ENCODE measurements around the gene ATXN7L3B.
A peak's percentile ranks its signal among the peaks of the same experiment; 100 is the strongest.
"Not testable (repeated sequence)": the region's sequence is repeated elsewhere in the genome, so short reads cannot be mapped to it uniquely, and the experiment has no call there.

The ATXN7L3B gene, protein sequence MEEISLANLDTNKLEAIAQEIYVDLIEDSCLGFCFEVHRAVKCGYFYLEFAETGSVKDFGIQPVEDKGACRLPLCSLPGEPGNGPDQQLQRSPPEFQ

DNA sequence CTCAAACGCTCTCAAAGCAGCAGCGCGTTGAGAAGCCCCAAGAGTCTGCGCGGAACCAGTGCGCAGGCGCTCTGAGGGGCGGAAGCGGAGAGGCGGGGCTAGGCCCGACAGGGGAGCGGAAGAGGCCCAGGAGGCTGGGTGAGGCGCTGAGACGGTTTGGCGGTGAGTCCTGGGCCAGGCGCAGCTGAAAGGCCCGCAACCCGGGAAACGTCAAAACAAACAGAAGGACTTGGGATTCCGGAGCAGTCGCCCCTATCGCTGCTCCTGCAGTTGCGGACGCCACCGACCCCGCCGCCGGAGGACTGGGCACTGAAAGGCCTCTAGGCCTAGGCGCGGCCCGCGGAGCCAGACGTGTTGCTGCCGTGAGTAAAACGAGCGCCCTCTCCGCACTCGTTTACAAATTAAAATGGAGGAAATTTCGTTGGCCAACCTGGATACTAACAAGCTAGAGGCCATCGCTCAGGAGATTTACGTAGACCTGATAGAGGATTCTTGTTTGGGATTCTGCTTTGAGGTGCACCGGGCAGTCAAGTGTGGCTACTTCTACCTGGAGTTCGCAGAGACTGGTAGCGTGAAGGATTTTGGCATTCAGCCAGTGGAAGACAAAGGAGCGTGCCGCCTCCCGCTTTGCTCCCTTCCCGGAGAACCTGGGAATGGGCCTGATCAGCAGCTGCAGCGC, at the start of gene ATXN7L3B:
TSS of gene ATXN7L3B (plus strand) at position 129 of the 679 bp plus-strand sequence. CDS start at position 407, 278 bp downstream.
- Histone ChIP-seq H3K27me3 (ENCODE audit: control insufficient read depth, insufficient read depth, low read length) (no peaks in the 10 kb centered on the region), H3K4me3 (ENCODE audit: low read length) (peak within 1 kb of the TSS; percentile 81), H3K27ac (ENCODE audit: low read length) (peak within 1 kb of the TSS; percentile 89), H3K36me3 (ENCODE audit: control insufficient read depth, low read depth, low read length) (peaks cover 3% of the 10 kb centered on the region), H3K9me3 (ENCODE audit: control insufficient read depth, low read depth, low read length) (no peaks in the 10 kb centered on the region), H3K9ac (ENCODE audit: low read length) (peak within 1 kb of the TSS; percentile 94), H3K4me1 (ENCODE audit: control insufficient read depth, low read depth, low read length) (peaks cover 43% of the 10 kb centered on the region)

DNA sequence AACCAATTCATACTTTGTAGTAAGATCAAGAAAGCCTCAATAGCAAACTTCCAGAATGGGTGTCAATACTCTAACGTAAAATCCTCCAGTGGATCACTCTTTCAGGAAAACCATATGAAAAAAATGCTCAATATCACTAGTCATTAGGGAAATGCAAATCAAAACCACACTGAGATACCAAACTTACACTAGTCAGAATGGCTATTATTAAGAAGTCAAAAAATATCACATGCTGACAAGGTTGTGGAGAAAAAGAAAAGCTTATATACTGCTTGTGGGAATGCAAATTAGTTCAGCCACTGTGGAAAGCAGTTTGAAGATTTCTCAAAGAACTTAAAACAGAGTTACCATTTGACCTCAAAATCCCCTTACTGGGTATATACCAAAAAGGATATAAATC, 49.5 kb upstream of the ATXN7L3B start:
- Histone ChIP-seq H3K9me3 (ENCODE audit: control insufficient read depth, low read depth, low read length) (no peaks in the 10 kb centered on the region), H3K27me3 (ENCODE audit: control insufficient read depth, insufficient read depth, low read length) (no peaks in the 10 kb centered on the region), H3K27ac (ENCODE audit: low read length) (no peak overlapping the region), H3K9ac (ENCODE audit: low read length) (no peak overlapping the region), H3K4me3 (ENCODE audit: low read length) (no peak overlapping the region), H3K36me3 (ENCODE audit: control insufficient read depth, low read depth, low read length) (no peaks in the 10 kb centered on the region), H3K4me1 (ENCODE audit: control insufficient read depth, low read depth, low read length) (no peaks in the 10 kb centered on the region)

DNA sequence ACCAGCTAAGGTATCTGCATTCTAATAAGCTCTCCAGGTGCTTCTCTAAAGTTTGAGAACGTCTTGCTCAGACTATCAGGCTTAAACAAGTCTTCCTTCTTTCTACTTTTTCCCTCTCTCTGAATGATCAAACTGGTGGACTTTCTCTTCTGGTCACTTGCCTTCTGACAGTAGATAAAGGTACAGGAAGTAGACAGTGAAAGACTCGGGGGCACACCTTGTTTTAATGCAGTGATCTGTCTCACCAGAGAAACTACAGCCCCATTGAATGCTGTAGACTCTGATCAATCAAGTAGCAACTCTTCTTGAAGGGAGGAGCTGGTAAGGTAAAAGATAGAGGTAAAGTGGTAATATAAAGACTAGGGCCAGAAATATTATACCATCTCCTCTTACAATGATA, 48.1 kb upstream of the ATXN7L3B start:
- no peaks in the 10 kb centered on the region for H3K4me1 ChIP-seq (ENCODE audit: control insufficient read depth, low read depth, low read length)
- no peak overlapping the region for H3K9ac ChIP-seq (ENCODE audit: low read length)
- no peaks in the 10 kb centered on the region for H3K9me3 ChIP-seq (ENCODE audit: control insufficient read depth, low read depth, low read length)
- H3K36me3 ChIP-seq (ENCODE audit: control insufficient read depth, low read depth, low read length), result no peaks in the 10 kb centered on the region
- H3K27ac ChIP-seq (ENCODE audit: low read length), result no peak overlapping the region
- no peak overlapping the region for H3K4me3 ChIP-seq (ENCODE audit: low read length)
- H3K27me3 ChIP-seq (ENCODE audit: control insufficient read depth, insufficient read depth, low read length), result no peaks in the 10 kb centered on the region

DNA sequence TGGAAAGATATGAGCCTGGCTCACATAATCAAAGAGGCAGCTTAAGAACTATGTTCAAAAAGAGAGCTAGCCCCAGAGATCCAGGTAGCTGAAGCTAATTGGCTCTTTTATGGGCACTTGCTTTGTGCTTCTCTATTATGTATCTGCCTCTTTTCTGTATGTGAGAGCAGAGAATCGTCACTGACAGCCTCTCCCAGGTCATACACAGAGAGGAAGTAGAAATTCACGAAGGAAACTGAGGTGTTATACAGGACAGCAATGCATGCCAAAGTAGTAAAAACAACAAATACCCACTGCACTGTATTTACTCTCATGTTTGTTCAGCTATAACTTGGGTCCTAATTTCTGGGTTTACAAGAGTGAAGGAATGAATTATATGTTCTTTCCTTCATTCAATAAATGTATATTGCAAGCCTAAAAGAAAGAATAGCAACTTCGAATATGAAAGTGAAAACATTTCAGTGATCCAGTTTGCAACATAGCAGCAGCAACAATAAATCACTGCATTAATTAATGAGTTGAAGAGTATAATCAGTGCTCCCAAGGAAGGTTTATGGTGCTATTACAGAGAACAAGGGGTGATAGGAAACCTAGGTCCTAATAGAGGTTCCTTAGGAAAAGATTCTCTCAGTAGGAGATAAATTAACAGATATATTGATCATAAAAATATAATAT, 47.1 kb upstream of the ATXN7L3B start:
- H3K4me3 ChIP-seq (ENCODE audit: low read length), result no peak overlapping the region
- no peak overlapping the region for H3K9ac ChIP-seq (ENCODE audit: low read length)
- no peaks in the 10 kb centered on the region for H3K27me3 ChIP-seq (ENCODE audit: control insufficient read depth, insufficient read depth, low read length)
- no peak overlapping the region for H3K27ac ChIP-seq (ENCODE audit: low read length)
- H3K36me3 ChIP-seq (ENCODE audit: control insufficient read depth, low read depth, low read length), result no peaks in the 10 kb centered on the region
- no peaks in the 10 kb centered on the region for H3K9me3 ChIP-seq (ENCODE audit: control insufficient read depth, low read depth, low read length)
- no peaks in the 10 kb centered on the region for H3K4me1 ChIP-seq (ENCODE audit: control insufficient read depth, low read depth, low read length)

DNA sequence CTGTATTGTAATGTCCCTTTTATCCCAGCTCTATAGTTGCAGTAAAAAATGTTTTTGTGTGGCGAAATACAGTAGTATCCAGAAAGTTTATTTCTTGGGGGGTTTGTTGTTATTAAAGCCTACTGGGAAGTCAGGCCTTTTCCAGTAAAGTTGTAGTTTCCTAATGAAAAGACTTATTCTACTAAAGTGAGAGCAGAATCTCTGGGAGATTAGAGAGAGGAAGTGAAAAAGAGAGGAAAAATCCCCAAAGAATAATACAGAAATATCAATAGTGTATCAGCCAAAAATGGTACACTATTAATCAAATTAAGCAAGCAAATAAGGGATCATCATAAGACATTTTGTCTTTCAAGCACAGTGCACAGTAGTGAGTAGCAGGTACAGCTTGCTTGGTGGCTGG, 46.3 kb upstream of the ATXN7L3B start:
- no peak overlapping the region for H3K9ac ChIP-seq (ENCODE audit: low read length)
- no peaks in the 10 kb centered on the region for H3K9me3 ChIP-seq (ENCODE audit: control insufficient read depth, low read depth, low read length)
- H3K4me3 ChIP-seq (ENCODE audit: low read length), result no peak overlapping the region
- no peaks in the 10 kb centered on the region for H3K27me3 ChIP-seq (ENCODE audit: control insufficient read depth, insufficient read depth, low read length)
- no peaks in the 10 kb centered on the region for H3K4me1 ChIP-seq (ENCODE audit: control insufficient read depth, low read depth, low read length)
- no peaks in the 10 kb centered on the region for H3K36me3 ChIP-seq (ENCODE audit: control insufficient read depth, low read depth, low read length)
- no peak overlapping the region for H3K27ac ChIP-seq (ENCODE audit: low read length)

DNA sequence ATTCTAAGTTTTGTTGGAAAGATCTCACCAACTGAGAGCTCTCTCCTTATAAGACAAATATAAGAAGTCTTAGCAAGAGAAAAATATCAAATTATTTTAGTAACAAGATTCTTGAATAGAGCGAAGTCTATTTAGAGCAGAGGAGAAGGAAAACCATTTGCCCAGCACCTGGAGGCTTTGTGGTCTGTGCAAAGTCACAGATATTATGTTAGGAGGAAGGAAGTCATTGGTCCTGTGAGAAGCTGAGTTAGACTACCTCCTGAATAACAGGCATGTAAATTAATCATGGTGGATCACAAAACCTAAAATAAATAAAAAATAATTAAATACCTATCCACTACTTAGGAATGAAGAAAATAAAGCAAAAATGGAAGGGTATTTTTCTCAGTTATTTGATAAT, 38.4 kb upstream of the ATXN7L3B start:
- Histone ChIP-seq H3K4me1 (ENCODE audit: control insufficient read depth, low read depth, low read length) (no peaks in the 10 kb centered on the region), H3K9me3 (ENCODE audit: control insufficient read depth, low read depth, low read length) (no peaks in the 10 kb centered on the region)

DNA sequence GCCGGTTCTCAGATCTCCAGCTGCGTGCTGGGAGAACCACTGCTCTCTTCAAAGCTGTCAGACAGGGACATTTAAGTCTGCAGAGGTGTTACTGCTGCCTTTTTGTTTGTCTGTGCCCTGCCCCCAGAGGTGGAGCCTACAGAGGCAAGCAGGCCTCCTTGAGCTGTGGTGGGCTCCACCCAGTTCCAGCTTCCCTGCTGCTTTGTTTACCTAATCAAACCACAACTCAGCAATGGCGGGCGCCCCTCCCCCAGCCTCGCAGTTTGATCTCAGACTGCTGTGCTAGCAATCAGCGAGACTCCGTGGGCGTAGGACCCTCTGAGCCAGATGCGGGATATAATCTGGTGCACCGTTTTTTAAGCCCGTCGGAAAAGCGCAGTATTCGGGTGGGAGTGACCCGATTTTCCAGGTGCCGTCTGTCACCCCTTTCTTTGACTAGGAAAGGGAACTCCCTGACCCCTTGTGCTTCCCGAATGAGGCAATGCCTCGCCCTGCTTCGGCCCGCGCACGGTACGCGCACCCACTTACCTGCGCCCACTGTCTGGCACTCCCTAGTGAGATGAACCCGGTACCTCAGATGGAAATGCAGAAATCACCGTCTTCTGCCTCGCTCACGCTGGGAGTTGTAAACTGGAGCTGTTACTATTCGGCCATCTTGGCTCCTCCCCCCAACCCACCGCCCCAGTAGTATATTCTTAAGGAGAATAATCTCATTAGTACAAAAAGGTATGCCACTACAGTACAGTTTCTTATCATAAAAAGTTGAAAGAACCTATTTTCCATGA, 28.6 kb upstream of the ATXN7L3B start:
- not testable (repeated sequence) for H3K9ac ChIP-seq (ENCODE audit: low read length); H3K9me3 ChIP-seq (ENCODE audit: control insufficient read depth, low read depth, low read length)

More for the DNA sequence above, 38.4 kb upstream of the ATXN7L3B start:
- H3K27me3 ChIP-seq (ENCODE audit: control insufficient read depth, insufficient read depth, low read length), result no peaks in the 10 kb centered on the region
- H3K36me3 ChIP-seq (ENCODE audit: control insufficient read depth, low read depth, low read length), result no peaks in the 10 kb centered on the region
- H3K27ac ChIP-seq (ENCODE audit: low read length), result no peak overlapping the region
- H3K4me3 ChIP-seq (ENCODE audit: low read length), result no peak overlapping the region
- H3K9ac ChIP-seq (ENCODE audit: low read length), result no peak overlapping the region

DNA sequence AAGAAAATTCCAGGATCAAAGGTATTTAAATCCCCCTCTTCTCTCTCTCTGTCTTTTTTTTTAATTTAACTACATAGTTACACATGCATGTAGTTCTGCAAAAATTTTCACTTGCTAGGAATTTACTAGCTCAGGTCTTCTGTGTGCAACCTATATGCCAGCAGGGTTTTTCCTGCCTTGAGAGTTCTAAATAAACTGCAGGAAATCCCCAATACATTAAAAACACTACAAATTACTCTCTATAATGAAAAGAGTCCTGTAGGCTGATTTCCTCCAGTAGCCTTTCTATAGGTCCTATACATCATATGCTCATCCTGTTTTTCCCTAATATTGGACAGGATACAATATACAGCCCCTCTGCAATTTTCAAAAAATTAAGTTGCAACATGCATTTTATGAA, 27.7 kb upstream of the ATXN7L3B start:
- H3K36me3 ChIP-seq (ENCODE audit: control insufficient read depth, low read depth, low read length), result no peaks in the 10 kb centered on the region
- no peak overlapping the region for H3K9ac ChIP-seq (ENCODE audit: low read length)
- H3K9me3 ChIP-seq (ENCODE audit: control insufficient read depth, low read depth, low read length), result no peaks in the 10 kb centered on the region
- no peak overlapping the region for H3K4me3 ChIP-seq (ENCODE audit: low read length)
- H3K4me1 ChIP-seq (ENCODE audit: control insufficient read depth, low read depth, low read length), result peaks cover 2% of the 10 kb centered on the region
- no peak overlapping the region for H3K27ac ChIP-seq (ENCODE audit: low read length)
- no peaks in the 10 kb centered on the region for H3K27me3 ChIP-seq (ENCODE audit: control insufficient read depth, insufficient read depth, low read length)

More for the DNA sequence above, 28.6 kb upstream of the ATXN7L3B start:
- H3K27me3 ChIP-seq (ENCODE audit: control insufficient read depth, insufficient read depth, low read length); H3K4me1 ChIP-seq (ENCODE audit: control insufficient read depth, low read depth, low read length); H3K36me3 ChIP-seq (ENCODE audit: control insufficient read depth, low read depth, low read length); H3K27ac ChIP-seq (ENCODE audit: low read length): not testable (repeated sequence)
- H3K4me3 ChIP-seq (ENCODE audit: low read length), result peak overlapping the region; percentile 27

DNA sequence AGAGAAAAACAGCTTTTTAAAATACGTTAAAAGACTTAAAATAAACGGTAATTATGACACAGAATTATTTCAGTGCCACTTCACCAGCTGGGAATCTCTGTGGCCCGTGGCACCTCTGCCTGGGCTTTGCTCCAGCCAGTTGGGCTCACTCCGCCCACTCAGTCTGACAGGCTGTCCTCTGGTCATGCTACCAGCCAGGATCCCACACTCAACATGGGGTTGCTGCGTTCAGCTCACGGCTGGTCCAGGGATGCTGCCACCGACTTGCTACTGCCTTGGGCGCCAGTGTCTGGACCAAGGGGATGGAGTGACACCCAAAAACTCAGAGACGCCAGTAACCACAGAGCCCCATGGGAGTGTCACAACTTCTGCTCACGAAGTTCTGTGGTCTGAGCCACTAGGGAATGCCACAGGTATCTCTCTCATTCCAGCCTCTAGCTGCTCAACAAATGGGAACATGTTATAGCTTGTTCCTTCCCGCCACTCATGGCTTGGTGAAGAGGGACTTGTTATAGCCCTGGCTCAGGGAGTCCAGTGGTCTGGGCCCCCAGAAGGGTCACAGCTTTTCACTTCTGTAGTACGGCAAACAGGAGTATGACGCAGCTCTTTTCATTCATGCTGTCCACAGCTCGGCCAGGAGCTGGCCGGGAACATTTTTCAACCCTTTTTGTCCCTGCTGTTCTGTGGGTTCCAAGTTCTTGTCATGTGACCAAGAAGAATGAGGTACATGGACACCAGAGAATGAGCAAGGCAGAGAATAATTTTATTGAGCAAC, 23.4 kb upstream of the ATXN7L3B start:
- peaks cover 2% of the 10 kb centered on the region for H3K4me1 ChIP-seq (ENCODE audit: control insufficient read depth, low read depth, low read length)
- H3K27me3 ChIP-seq (ENCODE audit: control insufficient read depth, insufficient read depth, low read length), result no peaks in the 10 kb centered on the region
- H3K9ac ChIP-seq (ENCODE audit: low read length), result no peak overlapping the region
- no peak overlapping the region for H3K27ac ChIP-seq (ENCODE audit: low read length)
- H3K9me3 ChIP-seq (ENCODE audit: control insufficient read depth, low read depth, low read length), result no peaks in the 10 kb centered on the region
- no peaks in the 10 kb centered on the region for H3K36me3 ChIP-seq (ENCODE audit: control insufficient read depth, low read depth, low read length)
- no peak overlapping the region for H3K4me3 ChIP-seq (ENCODE audit: low read length)

DNA sequence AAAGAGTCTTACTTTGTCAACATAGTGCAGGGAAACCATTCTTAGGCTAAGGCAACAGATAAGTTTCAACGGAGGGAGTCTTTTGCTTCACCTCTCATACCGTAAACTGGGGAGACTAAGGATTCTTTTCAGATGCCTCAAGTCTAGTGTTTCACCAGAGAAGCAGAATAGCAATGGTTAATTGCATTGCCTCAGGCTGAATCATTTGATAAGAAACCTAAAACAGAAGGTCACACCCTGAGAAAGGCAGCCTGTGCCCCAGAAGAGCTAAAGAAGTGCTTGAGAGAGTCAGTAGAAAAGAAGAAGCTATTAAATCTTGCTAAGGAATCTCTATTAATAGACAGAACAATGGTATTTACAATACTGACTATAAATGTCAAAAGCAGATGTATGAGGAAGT, 21.8 kb upstream of the ATXN7L3B start:
- Histone ChIP-seq H3K4me1 (ENCODE audit: control insufficient read depth, low read depth, low read length) (no peaks in the 10 kb centered on the region), H3K27me3 (ENCODE audit: control insufficient read depth, insufficient read depth, low read length) (no peaks in the 10 kb centered on the region), H3K36me3 (ENCODE audit: control insufficient read depth, low read depth, low read length) (no peaks in the 10 kb centered on the region), H3K4me3 (ENCODE audit: low read length) (no peak overlapping the region), H3K9me3 (ENCODE audit: control insufficient read depth, low read depth, low read length) (no peaks in the 10 kb centered on the region), H3K27ac (ENCODE audit: low read length) (no peak overlapping the region), H3K9ac (ENCODE audit: low read length) (no peak overlapping the region)

DNA sequence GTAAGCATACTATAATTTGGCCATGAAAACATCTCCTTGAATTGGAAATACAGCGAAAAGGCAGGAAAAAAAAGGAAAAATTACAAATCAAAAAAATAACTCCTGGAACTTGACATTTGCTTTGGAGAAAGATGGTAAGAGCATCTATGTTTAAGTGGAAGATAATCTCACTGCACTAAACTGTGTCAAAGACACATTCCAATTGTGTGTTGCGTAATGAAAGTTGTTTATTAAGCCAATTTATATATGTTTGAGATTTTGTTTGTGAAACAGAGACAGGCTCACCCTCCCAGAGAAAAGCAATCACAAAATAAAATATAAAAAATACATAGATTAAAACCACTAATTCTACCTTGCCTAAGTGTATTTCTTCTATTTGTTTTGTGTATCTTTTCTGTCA, 11.1 kb upstream of the ATXN7L3B start:
- Histone ChIP-seq H3K9ac (ENCODE audit: low read length) (no peak overlapping the region), H3K4me3 (ENCODE audit: low read length) (no peak overlapping the region), H3K27me3 (ENCODE audit: control insufficient read depth, insufficient read depth, low read length) (no peaks in the 10 kb centered on the region), H3K36me3 (ENCODE audit: control insufficient read depth, low read depth, low read length) (no peaks in the 10 kb centered on the region), H3K4me1 (ENCODE audit: control insufficient read depth, low read depth, low read length) (no peaks in the 10 kb centered on the region), H3K27ac (ENCODE audit: low read length) (no peak overlapping the region), H3K9me3 (ENCODE audit: control insufficient read depth, low read depth, low read length) (no peaks in the 10 kb centered on the region)

Measured in iPS-18a (cell line).